Measurements from ENCODE around the gene ARL8A.

GRCh38 chr1:202171292-202172014 lies 26.9 kb upstream of the ARL8A start:
- TF ChIP-seq, protein P1, sequence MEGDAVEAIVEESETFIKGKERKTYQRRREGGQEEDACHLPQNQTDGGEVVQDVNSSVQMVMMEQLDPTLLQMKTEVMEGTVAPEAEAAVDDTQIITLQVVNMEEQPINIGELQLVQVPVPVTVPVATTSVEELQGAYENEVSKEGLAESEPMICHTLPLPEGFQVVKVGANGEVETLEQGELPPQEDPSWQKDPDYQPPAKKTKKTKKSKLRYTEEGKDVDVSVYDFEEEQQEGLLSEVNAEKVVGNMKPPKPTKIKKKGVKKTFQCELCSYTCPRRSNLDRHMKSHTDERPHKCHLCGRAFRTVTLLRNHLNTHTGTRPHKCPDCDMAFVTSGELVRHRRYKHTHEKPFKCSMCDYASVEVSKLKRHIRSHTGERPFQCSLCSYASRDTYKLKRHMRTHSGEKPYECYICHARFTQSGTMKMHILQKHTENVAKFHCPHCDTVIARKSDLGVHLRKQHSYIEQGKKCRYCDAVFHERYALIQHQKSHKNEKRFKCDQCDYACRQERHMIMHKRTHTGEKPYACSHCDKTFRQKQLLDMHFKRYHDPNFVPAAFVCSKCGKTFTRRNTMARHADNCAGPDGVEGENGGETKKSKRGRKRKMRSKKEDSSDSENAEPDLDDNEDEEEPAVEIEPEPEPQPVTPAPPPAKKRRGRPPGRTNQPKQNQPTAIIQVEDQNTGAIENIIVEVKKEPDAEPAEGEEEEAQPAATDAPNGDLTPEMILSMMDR (IDR thresholded peaks at IDR 0.05) = no peak
- TF ChIP-seq POLR2A (IDR thresholded peaks at IDR 0.05) (no peak), EP300 (IDR thresholded peaks at IDR 0.05) (no peak), POLR2AphosphoS5 (IDR thresholded peaks at IDR 0.05) (no peak)
